Fibroblast of lung (primary cell): ENCODE results near the gene GART.

Source experiments
- EZH2 ChIP-seq: IDR thresholded peaks from 2 replicates; pipeline ENCODE4 v1.5.1; 2012; ENCODE audit warnings: low read length, control low read depth, mild to moderate bottlenecking; ENCODE audit errors: missing control alignments
- TF ChIP-seq, protein P1 (sequence below), 2 donors: IDR thresholded peaks in 1 of 2; conservative IDR thresholded peaks in 1 of 2; 1 replicate in 1 of 2; 2 replicates in 1 of 2; pipeline ENCODE4 v1.5.1; 2011 to 2012; ENCODE audit warnings: low read length in 2 of 2, control low read depth in 1 of 2, inconsistent platforms in 1 of 2, low read depth in 1 of 2, mild to moderate bottlenecking in 1 of 2

DNA sequence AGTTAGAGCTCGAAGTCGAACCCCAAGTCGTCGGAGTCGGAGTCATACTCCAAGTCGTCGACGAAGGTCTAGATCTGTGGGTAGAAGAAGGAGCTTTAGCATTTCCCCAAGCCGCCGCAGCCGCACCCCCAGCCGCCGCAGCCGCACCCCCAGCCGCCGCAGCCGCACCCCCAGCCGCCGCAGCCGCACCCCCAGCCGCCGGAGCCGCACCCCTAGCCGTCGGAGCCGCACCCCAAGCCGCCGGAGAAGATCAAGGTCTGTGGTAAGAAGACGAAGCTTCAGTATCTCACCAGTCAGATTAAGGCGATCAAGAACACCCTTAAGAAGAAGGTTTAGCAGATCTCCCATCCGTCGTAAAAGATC is 13.0 kb upstream of the GART start:
- TF ChIP-seq, protein P1, sequence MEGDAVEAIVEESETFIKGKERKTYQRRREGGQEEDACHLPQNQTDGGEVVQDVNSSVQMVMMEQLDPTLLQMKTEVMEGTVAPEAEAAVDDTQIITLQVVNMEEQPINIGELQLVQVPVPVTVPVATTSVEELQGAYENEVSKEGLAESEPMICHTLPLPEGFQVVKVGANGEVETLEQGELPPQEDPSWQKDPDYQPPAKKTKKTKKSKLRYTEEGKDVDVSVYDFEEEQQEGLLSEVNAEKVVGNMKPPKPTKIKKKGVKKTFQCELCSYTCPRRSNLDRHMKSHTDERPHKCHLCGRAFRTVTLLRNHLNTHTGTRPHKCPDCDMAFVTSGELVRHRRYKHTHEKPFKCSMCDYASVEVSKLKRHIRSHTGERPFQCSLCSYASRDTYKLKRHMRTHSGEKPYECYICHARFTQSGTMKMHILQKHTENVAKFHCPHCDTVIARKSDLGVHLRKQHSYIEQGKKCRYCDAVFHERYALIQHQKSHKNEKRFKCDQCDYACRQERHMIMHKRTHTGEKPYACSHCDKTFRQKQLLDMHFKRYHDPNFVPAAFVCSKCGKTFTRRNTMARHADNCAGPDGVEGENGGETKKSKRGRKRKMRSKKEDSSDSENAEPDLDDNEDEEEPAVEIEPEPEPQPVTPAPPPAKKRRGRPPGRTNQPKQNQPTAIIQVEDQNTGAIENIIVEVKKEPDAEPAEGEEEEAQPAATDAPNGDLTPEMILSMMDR (conservative IDR thresholded peaks at IDR 0.05 in 1 of 2, IDR thresholded peaks at IDR 0.05 in 1 of 2; ENCODE audit: low read depth in 1 of 2, low read length in 2 of 2), result no peak
- no peak for TF ChIP-seq EZH2
